GM12878 (cell line): ENCODE results near the gene ZFPM1. TPM values are rescaled to one million over a fixed set of nuclear protein-coding genes. Genes with fewer than 3 reads are reported as not detected.

Experiments used
- ATAC-seq: fragments of 200-7000 bp; cut with Tn5 transposase; 3 replicates; pipeline ENCODE4 v1.9.1; 2020; ENCODE audit warnings: mild to moderate bottlenecking, moderate library complexity
- BruUV-seq: library from RNA; stranded (reverse); fragments of 400-500 nt; replicated peaks from 2 replicates; lab custom pipeline; 2021; lab: Mats Ljungman, UMichigan
- CTCF ChIA-PET: fragments of 300-600 bp; sonication (Branson Sonifier 250); formaldehyde crosslinking; extraction: SDS; loops from one replicate; lab custom pipeline; 2021; ENCODE audit warnings: inconsistent platforms; lab: Yijun Ruan, JAX
- POLR2A ChIA-PET: fragments of 350-600 bp; formaldehyde crosslinking; extraction: SDS; loops from one replicate; lab custom pipeline; 2021; ENCODE audit warnings: inconsistent platforms; lab: Charles Lee
- RAD21 ChIA-PET: fragments of 300-600 bp; sonication (Branson Sonifier 250); formaldehyde crosslinking; loops from one replicate; lab custom pipeline; 2023; ENCODE audit warnings: antibody characterized with exemption; ENCODE audit not compliant: unreplicated experiment; lab: Charles Lee
- SMC1A ChIA-PET: fragments of 300-600 bp; sonication (Branson Sonifier 250); formaldehyde crosslinking; loops from one replicate; lab custom pipeline; 2023; ENCODE audit not compliant: unreplicated experiment, uncharacterized antibody; lab: Charles Lee
- DNase-seq: peaks from one replicate; pipeline ENCODE4 v3.0.0-alpha.2; 2011; ENCODE audit warnings: low read depth, low spot score
- FAIRE-seq: peaks from 3 replicates; lab custom pipeline; 2011; peaks lifted over from hg19 to GRCh38; lab: Jason Lieb, UNC
- H2AFZ ChIP-seq: 2 replicates; pipeline ENCODE4 v1.6.0; 2011; ENCODE audit warnings: low read depth, low read length, control low read depth; ENCODE audit not compliant: control insufficient read depth
- H3K27ac ChIP-seq: 2 replicates; pipeline ENCODE4 v1.5.1; 2011; ENCODE audit warnings: control low read depth; ENCODE audit not compliant: control insufficient read depth, insufficient read depth
- H3K27me3 ChIP-seq, 2 experiments: replicated peaks in 1 of 2; 2 replicates each; pipeline versions ENCODE4 v1.6.0 to v1.6.1; 2011; ENCODE audit warnings: low read length in 1 of 2; ENCODE audit not compliant: control insufficient read depth in 2 of 2, insufficient read depth in 2 of 2
- H3K36me3 ChIP-seq, 2 experiments: 2 replicates each; pipeline ENCODE4 v1.5.1; 2011; ENCODE audit warnings: low read length in 1 of 2; ENCODE audit not compliant: control insufficient read depth in 2 of 2, insufficient read depth in 2 of 2
- H3K4me1 ChIP-seq: 2 replicates; pipeline ENCODE4 v1.6.1; 2011; ENCODE audit warnings: mild to moderate bottlenecking, low read length, moderate library complexity, mixed read lengths; ENCODE audit not compliant: control insufficient read depth, insufficient read depth
- H3K4me2 ChIP-seq: 2 replicates; pipeline ENCODE4 v1.6.0; 2011; ENCODE audit warnings: control low read depth; ENCODE audit not compliant: control insufficient read depth, insufficient read depth
- H3K4me3 ChIP-seq: fragments of 200-600 bp; sonication (generic); 2 replicates; pipeline ENCODE4 v1.5.1; 2016
- H3K79me2 ChIP-seq: 2 replicates; pipeline ENCODE4 v1.6.0; 2011; ENCODE audit warnings: low read length; ENCODE audit not compliant: control insufficient read depth, insufficient read depth
- H3K9ac ChIP-seq: 2 replicates; pipeline ENCODE4 v1.8.0; 2011; ENCODE audit warnings: low read length, control low read depth, mixed read lengths; ENCODE audit not compliant: control insufficient read depth, insufficient read depth
- H3K9me3 ChIP-seq: replicated peaks from 3 replicates; pipeline ENCODE4 v1.5.1; 2011; ENCODE audit warnings: mild to moderate bottlenecking, low read length; ENCODE audit not compliant: control insufficient read depth, insufficient read depth
- H4K20me1 ChIP-seq: 2 replicates; pipeline ENCODE4 v1.6.0; 2011; ENCODE audit not compliant: control insufficient read depth, insufficient read depth
- ESRRA ChIP-seq: IDR thresholded peaks from 2 replicates; pipeline ENCODE4 v1.6.1; 2012; ENCODE audit warnings: mild to moderate bottlenecking, low read length, improper control_type of control experiment
- whole genome bisulfite sequencing: methylation state at CpG from one replicate; pipeline ENCODE4 v1.1.6; 2016; ENCODE audit warnings: low lambda C conversion rate; ENCODE audit not compliant: insufficient replicate concordance, insufficient coverage; ENCODE audit errors: missing lambda C conversion rate; 5-methylcytosine and 5-hydroxymethylcytosine counted together
- in situ Hi-C: fragments of 300-500 bp; cut with MboI; formaldehyde crosslinking; loops from 9 replicates; pipeline ENCODE4 v1.14.3; 2018; ENCODE audit warnings: mixed read lengths
- intact Hi-C: fragments of 100-400 bp; cut with micrococcal nuclease; formaldehyde crosslinking; loops from one replicate; pipeline ENCODE4 v1.14.2; 2022; ENCODE audit not compliant: unreplicated experiment
- polyA plus RNA-seq, 11 experiments: library from polyadenylated mRNA; depleted of rRNA in 4 of 11; unstranded in 6 of 11; stranded (reverse) in 5 of 11; fragments of >200 nt; fragmentation: Nextera tagmentation in 4 of 11; fragmentation: Illumina TruSeq in 1 of 11; extraction: Ambion mirVana in 4 of 11; extraction: Trizol in 1 of 11; gene quantifications; 1 replicate in 1 of 11; 2 replicates in 10 of 11; pipeline versions ENCODE4 v1.2.1 to v1.2.3, GENCODE V29; 2011 to 2016; ENCODE audit warnings: inconsistent platforms in 2 of 11, missing spikeins in 2 of 11, low read depth in 1 of 11
- total RNA-seq, 4 experiments: library from RNA; depleted of rRNA in 3 of 4; stranded (reverse); fragments of >200 nt in 3 of 4; fragmentation: Illumina TruSeq in 1 of 4; extraction: Trizol in 1 of 4; gene quantifications; 2 replicates each; pipeline versions ENCODE4 v1.2.1 to v1.2.3, GENCODE V29; 2013 to 2021
- TF ChIP-seq, protein P1 (sequence below): IDR thresholded peaks from 2 replicates; pipeline ENCODE4 v1.6.1; 2012; ENCODE audit warnings: low read depth, low read length, improper control_type of control experiment
- TF ChIP-seq, protein P2 (sequence below): fragments of 450-650 bp; IDR thresholded peaks from 2 replicates; pipeline ENCODE4 v1.6.1; 2014; ENCODE audit warnings: mild to moderate bottlenecking

The ZFPM1 gene
- total and polyA plus RNA-seq, 10 of the 15 experiments (the other 5 are each of a cell fraction or from before 2014, with no cell fraction given), result 0.02 to 5.1 (median 0.30) TPM

DNA sequence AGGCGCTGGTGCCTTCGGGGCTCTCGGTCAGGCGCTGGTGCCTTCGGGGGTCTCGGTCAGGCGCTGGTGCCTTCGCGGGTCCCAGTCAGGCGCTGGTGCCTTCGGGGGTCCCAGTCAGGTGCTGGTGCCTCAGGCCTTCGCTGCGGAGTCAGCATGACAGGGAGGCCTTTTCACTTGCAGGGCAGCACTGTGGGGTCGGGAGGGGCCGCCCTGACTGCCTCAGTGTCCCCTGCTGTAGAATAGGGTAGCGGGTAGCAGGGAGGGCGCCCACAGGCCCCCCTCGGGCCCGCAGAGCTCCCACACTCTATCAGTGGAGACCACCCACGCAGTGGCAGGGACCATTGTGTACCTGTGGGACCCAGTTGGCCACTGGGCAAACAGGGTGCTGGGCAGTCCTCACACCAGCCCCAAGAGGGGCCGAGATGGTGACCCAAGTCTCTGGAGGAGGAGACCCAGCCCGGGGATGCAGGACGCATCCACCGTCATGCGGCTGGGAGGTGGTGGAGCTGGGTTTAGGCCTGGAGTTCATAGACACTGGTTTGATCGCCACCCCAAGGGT is 38.0 kb downstream of the ZFPM1 start (continued):
- TF ChIP-seq, protein P1, sequence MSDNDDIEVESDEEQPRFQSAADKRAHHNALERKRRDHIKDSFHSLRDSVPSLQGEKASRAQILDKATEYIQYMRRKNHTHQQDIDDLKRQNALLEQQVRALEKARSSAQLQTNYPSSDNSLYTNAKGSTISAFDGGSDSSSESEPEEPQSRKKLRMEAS, result no peak

DNA sequence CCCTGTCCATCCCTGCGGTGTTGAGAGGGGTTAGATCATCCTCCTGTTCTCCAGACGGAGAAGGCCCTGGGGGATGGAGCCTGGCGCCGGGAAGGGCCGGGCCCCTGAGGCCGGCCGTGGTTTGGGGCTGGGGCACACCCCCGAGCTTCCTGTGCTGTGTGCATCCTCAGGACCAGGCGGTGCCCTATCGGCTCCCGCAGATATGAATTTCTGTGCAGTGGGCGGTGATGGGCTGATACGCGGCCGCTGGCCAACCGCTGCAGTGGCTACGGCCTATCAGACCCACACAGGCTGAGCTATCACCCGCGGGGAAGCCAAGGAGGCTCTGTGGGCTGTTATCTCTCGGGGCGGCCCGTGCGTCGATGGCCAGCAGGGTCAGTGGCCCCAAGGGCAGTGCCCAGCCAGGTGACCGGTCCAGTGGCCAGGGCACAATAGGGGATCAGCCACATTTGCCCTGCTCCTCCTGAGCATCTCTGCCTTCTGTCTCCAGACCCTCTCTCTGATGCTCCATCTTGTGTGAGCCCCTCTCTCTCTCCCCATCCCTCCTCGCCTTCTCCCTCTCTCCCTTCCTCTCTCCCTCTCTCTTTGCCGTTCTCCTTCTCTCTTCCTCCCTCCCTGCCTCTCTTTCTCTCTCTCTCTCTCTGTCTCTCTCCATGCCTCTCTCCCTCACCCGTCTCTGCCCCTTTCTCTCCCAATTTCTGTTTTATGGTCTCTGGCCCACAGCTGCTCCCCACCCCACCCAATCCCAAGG is 38.7 kb downstream of the ZFPM1 start:
- RAD21 ChIA-PET, result no interaction called here

DNA sequence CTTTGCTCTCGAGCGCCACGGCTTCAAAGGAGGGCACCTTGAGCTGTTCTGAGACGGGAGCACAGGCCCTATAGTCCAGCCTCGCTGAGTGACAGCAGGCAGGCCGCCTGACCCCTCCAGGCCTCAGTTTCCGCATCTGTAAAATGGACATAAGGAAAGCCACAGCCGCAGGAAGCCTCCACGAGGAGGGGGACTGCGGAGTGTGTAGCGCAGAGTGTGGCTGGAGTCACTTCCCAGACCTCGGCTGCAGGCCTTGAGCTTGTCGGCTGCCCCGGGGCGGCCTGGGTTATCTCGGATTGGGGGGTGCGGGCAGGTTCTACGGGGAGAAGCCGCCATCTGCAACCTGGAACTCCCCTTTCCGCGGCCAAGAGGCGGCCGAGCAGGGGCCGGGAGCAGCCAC is 40.8 kb downstream of the ZFPM1 start:
- ChIA-PET SMC1A (no interaction called here), RAD21 (interaction anchor here (0.6 kb wide), 1 partner anchor 56 kb away, joined by 3 read pairs; no protein-coding TSS in a partner anchor), POLR2A (no interaction called here), CTCF (no interaction called here)
- Histone ChIP-seq H3K27me3 (no peaks in the 10 kb centered on the region), H3K27ac (no peak overlapping the region), H3K9ac (no peak overlapping the region), H3K79me2 (no peaks in the 10 kb centered on the region), H3K4me2 (no peak overlapping the region), H3K9me3 (no peaks in the 10 kb centered on the region), H4K20me1 (no peaks in the 10 kb centered on the region), H3K4me3 (no peak overlapping the region), H3K4me1 (no peaks in the 10 kb centered on the region), H3K36me3 (peaks cover 0 to 1% of the 10 kb centered on the region in 2 experiments; a peak in 2 of 4 replicates)
- 68% methylated on average over 24 of the region's 24 CpGs for WGBS
- ATAC-seq, result no peak
- no TSS peak for BruUV-seq
- intact Hi-C loops, result no loop called here
- in situ Hi-C loops, result no loop called here
- TF ChIP-seq, protein P2, sequence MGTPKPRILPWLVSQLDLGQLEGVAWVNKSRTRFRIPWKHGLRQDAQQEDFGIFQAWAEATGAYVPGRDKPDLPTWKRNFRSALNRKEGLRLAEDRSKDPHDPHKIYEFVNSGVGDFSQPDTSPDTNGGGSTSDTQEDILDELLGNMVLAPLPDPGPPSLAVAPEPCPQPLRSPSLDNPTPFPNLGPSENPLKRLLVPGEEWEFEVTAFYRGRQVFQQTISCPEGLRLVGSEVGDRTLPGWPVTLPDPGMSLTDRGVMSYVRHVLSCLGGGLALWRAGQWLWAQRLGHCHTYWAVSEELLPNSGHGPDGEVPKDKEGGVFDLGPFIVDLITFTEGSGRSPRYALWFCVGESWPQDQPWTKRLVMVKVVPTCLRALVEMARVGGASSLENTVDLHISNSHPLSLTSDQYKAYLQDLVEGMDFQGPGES, result no peak
- TF ChIP-seq, all 136 proteins: peak for 0
- FAIRE-seq, result no peak
- DNase-seq, result no peak
- no peak overlapping the region for H2AFZ ChIP-seq

More for the DNA sequence above, 38.7 kb downstream of the ZFPM1 start:
- Histone ChIP-seq H3K27ac (no peak overlapping the region), H4K20me1 (no peaks in the 10 kb centered on the region), H3K36me3 (peaks cover 0 to 1% of the 10 kb centered on the region in 2 experiments; a peak in 2 of 4 replicates), H3K4me2 (no peak overlapping the region), H3K9ac (no peak overlapping the region), H3K27me3 (no peaks in the 10 kb centered on the region), H3K9me3 (no peaks in the 10 kb centered on the region), H3K4me3 (no peak overlapping the region), H2AFZ (no peak overlapping the region), H3K79me2 (no peaks in the 10 kb centered on the region), H3K4me1 (no peaks in the 10 kb centered on the region)
- ATAC-seq (no peak), DNase-seq (no peak), FAIRE-seq (no peak)
- WGBS, result 71% methylated on average over 26 of the region's 28 CpGs
- ChIA-PET CTCF (no interaction called here), SMC1A (no interaction called here), POLR2A (no interaction called here)
- no TSS peak for BruUV-seq
- in situ Hi-C loops, result no loop called here
- intact Hi-C loops, result no loop called here
- no peak for TF ChIP-seq ESRRA
